ENCODE data around the gene GPC6.

GRCh38 chr13:94286581-94286980 lies 1060.0 kb downstream of the GPC6 start:
- TF ChIP-seq EZH2 (IDR thresholded peaks at IDR 0.05; ENCODE audit: borderline replicate concordance) (no peak), EZH2phosphoT487 (IDR thresholded peaks at IDR 0.05; ENCODE audit: low read depth, severe bottlenecking, unreplicated experiment) (no peak)
- TF ChIP-seq, protein P1, sequence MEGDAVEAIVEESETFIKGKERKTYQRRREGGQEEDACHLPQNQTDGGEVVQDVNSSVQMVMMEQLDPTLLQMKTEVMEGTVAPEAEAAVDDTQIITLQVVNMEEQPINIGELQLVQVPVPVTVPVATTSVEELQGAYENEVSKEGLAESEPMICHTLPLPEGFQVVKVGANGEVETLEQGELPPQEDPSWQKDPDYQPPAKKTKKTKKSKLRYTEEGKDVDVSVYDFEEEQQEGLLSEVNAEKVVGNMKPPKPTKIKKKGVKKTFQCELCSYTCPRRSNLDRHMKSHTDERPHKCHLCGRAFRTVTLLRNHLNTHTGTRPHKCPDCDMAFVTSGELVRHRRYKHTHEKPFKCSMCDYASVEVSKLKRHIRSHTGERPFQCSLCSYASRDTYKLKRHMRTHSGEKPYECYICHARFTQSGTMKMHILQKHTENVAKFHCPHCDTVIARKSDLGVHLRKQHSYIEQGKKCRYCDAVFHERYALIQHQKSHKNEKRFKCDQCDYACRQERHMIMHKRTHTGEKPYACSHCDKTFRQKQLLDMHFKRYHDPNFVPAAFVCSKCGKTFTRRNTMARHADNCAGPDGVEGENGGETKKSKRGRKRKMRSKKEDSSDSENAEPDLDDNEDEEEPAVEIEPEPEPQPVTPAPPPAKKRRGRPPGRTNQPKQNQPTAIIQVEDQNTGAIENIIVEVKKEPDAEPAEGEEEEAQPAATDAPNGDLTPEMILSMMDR (IDR thresholded peaks at IDR 0.05; ENCODE audit: poor library complexity) = no peak
